Stimulated activated CD4-positive, alpha-beta T cell treated with anti-CD3 and anti-CD28 coated beads, Interleukin-4, amount 100 ng/mL, for 1 hour (primary cell): ENCODE results near the gene MTM1.

ENCODE experiments used
- DNase-seq: peaks from one replicate; pipeline ENCODE4 v3.0.0-alpha.2; 2020

MTM1 gene

DNA sequence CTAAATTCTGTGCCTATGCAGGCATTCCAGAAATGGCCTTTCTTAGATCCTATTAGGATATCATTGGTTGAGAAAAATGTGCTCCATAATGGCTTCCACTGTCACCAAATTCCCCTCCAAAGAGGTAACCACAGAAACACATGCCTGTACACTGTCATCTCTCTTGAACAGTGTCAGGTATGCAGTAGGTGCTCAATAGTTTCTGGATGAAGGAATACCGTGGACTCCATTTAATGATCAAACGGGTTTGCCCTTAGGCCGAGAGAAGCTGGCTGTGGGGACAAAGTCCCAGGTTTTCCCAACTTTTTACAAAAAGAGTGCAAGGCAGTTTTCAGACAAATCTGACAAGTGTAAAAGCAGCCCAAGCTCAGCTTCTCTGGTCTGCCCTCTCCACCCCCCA, 16.5 kb upstream of the MTM1 start:
- no peak for DNase-seq

DNA sequence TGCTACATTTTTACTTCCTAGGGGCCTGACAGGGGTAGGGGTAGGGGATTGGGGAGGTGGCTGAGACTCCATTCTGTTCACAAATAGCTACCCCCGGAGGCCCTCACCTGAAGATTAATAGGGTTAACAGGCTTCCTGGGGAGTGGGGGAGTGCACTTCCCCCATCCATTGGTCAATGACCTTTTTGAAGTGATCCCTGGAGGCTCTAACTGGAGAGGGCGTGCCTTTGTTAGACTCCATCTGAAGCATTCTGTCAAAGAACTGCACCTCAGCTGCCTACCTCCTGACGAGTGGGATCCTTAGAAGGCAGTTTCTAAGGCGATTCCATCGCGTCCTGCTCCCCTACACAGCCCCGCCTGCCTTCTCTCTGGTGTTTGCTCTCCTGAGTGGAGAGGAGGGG, 10.0 kb upstream of the MTM1 start:
- no peak for DNase-seq

DNA sequence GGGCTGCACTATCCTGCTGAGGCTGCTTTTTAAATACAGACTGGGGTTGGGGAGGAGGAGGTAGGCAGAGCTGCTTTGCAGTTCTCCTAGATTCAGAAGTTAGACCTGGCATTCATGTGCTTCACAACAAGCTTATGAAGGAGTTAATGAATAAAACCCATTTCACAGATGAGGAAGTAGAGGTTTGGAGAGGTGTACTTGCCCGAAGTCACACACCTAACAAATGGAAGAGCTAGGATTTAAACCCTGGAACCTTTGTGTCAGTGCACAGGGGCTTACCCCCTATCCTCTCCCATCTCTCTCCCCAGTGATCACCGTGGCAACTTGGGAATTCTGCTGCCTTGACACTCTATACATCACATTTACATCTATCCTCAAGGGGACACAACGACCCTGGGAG, 3.6 kb upstream of the MTM1 start:
- no peak for DNase-seq

DNA sequence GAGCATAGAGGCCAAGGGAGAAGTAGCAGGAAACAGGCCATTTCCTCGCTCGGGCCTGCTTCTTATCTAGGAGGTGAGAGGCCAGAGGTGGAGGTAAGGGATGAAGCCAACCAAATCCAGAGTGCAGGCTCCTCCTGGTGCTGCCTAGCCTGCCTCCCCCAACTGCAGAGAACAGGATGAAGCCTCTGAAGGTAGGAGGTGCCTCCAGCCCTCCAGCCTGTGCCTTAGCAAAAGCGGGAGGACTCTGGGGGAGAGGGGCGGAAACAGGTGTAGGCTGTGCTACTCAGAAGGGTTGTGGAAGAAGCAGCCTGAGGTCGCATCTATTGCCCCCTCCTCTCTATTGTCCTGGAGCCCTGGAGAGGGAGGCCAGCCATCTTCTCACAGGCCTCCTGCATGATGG, 2.9 kb upstream of the MTM1 start:
- no peak for DNase-seq

DNA sequence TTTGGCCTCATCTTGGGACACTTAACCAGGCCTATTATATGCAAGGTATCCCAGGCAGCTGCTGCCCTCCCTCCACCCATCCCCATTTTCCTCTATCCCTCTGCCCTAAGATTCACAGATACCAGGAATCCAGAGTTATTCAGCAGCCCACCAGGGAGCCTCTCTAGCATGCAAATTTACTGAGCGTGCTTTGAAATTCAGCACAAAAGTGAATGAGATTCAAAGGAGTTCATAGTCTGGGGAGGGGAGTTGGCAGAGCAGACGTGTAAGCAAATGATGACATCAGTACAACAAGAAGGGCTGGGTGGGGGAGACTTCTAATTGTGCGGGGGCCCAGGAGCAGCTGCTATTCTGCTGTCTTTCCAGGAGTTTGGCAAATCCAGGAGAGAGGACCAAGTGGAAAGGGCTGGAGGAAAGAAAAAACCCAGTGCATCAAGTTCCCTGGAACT, 1.7 kb upstream of the MTM1 start:
- DNase-seq, result no peak

DNA sequence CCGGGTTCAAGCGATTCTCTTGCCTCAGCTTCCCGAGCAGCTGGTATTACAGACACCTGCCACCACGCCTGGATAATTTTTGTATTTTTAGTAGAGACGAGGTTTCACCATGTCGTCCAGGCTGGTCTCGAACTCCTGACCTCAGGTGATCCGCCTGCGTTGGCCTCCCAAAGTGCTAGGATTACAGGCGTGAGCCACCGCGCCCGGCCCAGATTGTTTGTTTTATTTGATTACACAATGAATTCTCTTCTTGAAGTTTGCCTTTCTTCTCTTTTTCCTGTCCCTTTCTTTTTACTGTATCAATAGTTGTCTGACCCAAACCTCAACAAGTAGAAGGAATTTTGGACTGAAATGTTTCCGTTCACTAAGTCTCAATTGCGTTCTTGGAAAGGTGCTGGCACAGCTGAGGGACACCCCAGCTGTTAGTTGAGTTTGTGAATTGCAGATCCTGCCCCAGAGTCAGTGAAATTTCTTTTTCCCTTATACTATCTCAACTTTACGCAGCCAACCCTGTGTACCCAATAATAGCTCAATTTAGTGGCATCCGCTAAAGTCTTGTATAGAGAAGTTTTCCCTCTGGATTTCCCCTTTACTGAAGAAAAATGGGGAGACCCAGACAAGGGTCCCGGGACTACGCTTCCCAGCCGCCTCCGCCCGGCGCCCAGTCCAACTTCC, 639 bp upstream of the MTM1 start:
- no peak for DNase-seq

DNA sequence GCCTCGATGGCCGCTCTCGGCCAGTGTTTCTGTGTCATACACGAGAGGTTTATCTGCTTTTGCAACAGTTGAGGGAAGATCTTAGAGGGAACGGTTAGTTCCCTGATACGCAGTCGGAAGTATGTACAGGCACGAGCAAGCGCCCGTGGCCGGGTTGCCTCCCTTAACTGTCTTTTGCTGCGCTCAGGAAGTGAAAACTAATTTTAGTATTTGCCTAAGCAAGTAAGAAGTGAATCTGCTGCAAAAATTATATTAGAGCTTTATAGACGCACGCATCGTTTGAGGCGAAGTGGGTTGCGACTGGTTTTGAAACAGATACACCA, 695 bp downstream of the MTM1 start:
- peak; percentile 34 for DNase-seq

DNA sequence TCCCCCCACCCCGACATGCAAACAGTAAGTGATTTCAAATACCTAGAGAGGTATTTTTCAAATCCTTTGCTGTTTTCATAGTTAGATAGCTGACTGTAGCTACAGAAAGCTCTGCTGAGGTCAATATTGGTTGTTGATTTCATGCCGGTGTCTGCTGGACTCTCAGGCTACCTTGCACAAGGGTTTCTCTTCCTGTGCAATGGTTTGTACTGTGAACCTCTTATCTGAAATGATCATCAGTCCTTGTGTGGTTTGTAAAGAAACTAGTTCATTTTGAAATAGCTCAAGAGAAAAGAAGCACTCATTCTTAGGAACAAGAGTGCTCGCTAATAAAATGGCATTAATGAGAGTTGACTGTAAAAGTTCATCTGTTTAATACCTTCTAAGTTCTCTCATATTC, 2.1 kb downstream of the MTM1 start:
- no peak for DNase-seq

DNA sequence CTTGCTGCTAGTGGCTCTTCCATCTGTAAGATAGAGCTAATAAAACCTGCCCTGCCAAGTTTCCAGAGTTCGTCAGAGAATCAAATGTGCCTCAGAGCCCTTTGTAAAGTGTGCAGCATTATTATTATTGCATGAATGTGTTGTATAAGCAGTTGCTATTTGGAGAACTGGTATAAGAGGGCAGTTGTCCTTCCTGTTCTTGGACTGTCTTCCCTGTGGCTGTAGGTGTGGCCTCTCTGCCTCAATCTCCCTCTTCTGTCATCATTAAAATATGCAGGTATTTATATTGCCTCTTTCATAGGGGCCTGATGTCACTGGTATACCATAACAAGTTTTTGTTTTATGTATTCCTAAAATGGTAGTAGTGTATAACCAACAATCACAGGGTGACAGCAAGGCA, 3.8 kb downstream of the MTM1 start:
- DNase-seq, result no peak

DNA sequence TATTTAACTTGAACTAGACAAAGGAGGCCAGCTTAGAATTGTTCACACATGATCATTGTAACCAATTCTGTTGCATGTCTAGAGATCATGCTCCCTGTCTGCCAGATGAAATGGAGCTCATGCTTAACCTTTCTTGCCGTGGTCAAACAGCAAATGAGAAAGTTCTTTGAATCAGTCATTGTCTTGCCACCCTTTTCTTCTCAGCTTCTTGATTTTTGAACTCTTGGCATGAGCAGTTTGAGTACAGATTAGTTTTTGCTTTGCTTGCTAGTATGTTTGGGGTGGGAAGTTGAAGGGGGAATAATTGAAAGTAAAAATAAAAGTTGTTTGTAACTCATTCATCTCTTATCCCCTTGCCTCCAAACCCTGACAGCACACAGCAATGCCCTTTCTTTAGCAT, 4.7 kb downstream of the MTM1 start:
- no peak for DNase-seq

DNA sequence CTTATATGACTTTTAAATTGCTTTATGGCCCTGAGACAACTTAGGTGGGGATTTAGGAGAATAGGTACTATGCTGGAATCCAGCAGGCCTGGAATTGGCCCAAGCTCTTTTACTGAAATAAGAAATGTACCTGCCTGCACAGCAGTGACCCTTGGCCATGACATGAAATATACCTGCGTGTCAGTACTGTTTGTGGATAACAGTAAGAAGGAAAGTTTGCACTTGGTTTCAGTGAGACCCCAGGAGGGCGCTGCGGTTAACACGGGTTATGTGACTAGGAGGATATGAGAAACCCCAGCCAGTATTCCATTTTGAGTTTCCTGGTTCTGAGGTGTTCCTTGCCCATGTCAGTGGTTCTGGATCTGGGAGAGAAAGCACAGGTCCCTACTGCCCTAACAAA, 5.3 kb downstream of the MTM1 start:
- DNase-seq, result peak; percentile 10

DNA sequence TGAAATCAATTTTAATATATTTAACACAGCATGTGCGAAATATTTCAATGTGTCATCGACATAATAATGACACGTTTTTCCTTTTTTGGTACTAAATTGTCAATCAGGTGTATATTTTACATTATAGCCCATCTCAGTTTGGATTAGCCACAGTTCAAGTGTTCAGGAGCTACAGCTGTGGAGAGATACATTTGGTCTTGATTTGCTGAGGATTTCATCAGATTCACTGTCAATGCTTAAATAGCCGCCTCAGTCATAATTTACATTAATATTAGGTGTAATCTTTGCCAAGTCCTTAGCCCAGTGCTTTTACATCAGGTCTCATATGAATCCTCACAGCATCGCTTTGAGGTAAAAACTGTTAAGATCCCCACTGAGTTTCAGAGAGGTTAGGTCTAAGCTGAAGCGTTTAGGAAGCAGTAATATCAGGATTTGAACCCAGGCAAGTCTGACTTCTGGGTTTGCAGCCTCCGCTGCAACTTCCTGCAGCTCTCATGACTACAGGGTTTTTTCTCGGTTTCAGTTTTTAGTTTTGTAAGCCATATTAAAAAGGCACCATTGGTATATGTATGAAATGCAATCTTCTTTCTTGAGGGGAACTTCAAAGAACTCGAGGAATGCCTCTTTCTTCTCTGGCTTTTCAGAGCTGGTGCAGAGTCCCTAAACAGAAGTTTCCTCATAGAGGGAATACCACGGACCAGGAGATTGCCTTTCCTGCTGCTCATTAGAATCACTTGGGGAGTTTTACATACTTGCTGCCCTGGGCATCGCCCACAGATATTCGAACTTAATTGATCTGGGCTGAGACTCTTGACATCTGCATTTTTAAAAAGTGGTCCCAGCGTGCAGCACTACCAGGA, 6.4 kb downstream of the MTM1 start:
- DNase-seq, result peak; percentile 18

DNA sequence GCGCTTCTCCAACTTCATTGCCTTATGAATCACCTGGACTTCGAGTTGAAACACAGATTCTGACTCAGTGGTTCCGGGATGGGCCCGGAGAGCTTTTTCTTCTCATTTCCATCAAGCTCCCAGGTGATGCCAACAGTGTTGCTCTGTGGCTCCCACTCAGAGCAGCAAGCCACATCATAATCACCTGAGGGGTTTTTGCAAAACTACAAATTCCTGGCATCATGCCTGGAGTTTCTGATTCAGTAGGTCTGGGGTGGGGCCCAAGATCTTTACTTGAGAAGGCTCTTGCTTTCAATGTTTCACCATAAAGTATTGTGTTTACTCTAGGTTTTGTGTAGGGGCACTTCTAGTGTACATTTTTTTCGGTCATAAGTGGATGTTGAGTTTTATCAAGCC, 7.0 kb downstream of the MTM1 start:
- DNase-seq, result peak; percentile 47

DNA sequence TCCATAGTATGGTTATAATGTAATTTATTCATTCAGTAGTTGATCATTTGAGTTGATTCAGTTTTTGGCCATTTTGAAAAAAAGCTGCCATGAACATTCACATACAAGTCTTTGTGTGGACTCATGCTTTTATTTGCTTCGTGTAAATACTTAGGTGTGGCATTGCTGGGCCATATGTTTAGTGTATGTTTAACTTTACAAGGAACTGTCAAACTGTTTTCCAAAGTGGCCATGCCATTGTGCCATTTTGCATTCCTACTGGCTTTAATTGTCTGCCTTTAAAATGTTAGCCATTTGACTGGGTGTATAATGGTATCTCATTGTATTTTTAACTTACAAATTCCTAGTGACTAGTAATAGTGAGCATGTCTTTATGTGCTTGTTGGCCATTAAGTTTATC, 8.8 kb downstream of the MTM1 start:
- DNase-seq, result no peak

DNA sequence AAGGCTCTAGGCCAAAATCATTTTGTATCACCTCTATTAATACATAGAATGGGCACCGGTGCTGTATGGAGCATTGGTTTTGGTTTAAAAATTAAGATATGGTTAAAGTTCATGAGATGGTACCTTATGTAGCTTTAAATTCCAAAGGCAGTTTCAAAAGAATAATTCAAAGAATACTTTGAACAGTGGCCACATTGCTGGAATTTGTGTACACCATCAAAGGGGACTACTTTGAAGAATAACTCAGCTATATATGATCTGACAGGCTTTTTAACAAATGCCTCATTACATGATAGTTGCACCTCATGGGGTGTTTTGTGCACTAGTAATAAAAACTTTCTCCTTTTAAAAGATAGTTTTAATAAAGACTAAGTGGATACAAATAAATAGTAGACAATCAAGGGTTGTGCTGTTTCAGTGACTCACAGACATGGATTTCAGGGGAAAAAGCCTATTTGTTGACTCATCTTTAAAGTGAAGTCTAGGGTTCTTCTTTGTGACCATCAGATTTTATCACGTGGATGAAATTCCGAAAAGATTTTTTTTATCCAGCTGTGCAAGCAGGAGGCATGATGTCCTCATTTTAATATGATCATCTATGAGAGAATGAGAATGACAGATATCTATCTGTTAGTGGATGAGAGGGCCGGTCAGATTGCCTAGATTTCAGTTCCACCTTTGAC, 12.8 kb downstream of the MTM1 start:
- DNase-seq, result no peak

DNA sequence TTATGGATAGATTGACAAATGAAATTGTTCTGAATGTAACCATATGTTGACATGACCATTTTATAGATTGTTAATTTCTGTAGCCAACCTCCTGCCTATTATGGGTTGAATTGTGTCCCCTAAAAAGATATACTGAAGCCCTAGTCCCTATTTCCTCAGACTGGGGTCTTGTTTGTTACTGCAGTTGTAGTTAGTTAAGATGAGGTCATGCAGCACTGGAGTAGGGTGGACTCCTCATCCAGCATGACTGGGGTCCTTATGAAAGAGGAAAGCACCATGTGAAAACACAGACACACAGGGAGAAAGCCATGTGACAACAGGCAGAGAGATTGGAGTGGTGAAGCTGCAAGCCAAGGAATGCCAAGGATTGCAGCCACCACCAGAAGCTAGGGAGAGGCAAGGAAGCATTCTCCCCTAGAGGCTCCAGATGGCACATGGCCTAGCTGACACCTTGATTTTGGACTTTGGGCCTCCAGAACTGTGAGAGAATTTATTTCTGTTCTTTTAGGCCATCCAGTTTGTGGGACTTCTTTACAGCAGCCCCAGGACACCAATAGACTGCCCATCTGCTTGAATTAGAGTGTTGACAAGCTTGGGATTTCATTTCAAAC, 14.0 kb downstream of the MTM1 start:
- no peak for DNase-seq

DNA sequence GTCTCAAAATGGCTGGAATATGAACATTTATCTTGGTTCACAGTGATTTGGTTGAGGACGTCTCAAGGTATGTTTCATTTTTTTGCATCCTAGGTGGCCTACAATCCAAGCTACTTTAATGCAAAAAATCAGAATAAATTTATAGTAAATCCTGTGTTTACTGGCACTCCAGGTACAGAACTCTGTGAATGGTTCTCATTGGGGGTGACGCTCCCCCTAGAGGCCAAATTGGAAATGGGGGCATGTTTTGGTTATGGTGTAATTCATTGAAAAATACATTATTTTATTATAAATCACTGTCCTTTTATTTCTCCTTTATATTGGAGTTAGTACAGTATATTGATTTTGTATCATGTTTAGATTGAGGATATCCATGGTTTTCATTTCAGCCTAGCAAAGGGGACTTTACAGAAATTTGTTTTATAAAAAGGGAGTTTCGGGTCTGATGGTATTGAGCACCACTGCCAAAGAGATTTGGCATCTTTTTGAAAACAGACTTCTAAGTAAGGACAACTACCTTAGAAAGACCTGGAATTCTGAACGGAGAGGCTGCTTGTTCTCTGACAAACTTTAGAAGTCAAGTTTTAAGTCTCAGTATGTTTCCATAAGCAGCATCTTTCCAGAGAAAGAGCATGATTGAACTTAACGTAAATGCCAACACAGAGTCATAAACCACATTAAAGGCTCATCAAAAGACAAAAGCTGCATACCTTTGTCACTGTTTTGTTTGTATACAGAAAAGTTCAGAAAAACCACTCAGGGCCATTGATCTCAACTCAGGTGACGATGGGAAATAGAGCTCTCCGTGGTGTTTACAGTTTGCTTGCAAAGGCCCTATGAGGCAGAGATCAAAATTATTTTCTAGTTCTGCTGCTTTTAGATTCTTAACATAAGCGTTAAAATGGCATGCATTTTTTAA, 19.4 kb downstream of the MTM1 start:
- DNase-seq, result peak; percentile 47

DNA sequence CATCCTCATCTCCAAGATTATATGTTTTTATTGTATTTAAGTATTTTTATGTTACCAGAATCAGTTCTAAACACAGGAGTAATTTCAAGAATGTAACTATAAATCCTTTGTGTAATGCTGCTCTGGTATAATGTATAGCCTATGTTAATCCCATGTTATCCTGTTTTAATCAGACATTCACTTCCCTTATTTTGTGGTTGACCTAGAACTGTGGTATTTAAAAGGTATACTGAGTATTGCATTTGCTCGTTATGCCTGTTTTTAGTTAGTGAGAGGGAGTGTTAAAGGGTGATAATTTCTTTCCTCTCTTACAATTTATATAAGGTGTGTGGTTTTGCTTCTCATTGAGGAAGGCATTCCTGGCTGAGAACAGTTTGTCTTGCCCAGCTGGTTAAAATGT, 26.2 kb downstream of the MTM1 start:
- no peak for DNase-seq

DNA sequence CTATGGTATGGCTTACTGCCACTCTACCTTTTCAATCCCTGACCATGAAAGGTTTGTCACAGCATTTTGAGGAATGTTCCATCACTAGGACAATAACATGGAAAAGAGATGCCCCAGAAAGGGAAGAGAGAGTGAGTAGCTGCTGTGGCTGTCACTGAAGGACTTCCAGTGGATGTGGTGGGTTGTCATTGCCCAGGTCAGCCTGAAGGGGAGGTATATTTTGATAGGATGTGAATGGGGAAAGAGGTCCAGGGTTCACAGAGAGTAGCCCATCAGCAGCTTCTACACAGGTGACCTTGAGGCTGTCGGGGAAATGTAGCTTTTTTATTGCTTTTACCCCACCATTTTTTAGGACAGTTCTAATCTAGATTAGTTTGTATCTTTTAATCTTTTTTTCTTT, 30.8 kb downstream of the MTM1 start:
- no peak for DNase-seq

DNA sequence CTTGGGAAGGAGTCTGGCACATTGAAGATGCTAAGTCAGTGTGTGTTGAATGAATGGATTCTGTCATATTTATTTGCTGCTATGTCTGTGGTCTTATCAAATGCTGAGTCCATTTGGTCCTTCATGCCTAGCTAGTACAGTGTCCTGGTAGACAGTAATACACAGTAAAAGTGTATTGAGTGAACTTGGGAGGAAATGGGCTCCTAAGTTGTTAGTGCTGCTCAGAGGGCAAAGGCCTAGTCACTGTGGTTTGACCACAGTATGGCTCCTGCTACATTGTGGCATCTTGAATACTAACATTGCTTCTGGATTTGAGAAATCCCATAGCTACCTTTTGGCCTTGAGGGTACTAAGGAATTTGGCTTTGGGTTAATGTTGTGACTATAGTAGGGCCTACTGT, 33.9 kb downstream of the MTM1 start:
- DNase-seq, result no peak

DNA sequence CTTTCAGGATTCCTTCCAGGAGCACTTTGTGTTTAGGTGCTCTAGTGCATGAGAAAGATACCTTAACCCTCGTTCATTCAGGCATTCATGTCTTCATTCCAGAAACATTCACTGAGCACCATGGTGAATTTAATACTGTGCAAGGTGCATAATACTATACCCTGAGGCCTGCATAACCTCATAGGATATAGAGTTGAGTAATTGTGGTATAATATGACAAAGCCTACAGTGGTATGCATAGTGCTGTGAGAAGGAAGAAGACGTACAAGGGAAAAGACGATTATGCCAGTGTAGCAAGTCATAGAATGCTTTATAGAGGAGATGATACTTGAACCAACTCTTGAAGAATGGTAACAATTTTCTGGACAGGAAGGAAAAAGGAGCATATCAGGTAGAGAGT, 34.3 kb downstream of the MTM1 start:
- no peak for DNase-seq

DNA sequence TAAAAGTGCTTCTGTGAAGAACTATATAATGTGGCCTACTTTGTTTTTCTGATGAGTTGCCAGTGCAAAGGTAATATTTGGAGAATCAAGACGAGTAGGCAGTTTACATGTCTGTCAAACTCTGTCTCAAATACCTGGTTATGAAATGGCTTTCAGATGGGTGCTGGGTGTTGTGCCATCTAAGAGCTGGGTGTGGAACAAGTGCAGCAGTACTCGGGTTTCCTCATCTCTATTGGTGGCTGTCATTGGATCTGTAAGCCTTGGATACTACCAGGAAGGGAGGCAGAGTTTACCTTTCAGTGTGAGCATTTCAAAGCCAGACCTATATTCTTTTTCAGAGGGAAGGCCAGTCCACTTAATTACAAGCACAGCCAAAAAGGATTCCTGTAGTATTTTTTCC, 37.2 kb downstream of the MTM1 start:
- no peak for DNase-seq

DNA sequence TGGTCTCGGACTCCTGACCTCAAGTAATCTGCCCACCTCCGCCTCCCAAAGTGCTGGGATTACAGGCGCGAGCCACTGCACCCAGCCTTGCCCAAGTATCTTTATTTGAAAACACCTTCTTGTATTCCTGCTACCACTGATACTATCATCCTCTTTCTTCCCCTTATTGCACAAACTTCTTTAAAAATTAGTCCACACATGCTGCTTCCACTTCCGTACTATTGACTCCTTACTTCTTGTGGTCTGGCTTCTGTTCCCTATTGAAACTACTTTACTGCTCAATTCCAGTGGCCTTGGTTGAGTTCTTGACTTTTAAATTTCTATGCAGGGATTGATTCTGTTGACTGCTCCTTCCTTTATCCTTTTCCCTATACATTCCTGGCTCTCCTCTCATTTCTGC, 38.8 kb downstream of the MTM1 start:
- no peak for DNase-seq
